Neuronal stem cell (in vitro differentiated cells): ENCODE results near the gene ADRM1.

Experiments used
- DNase-seq: peaks from one replicate; pipeline ENCODE4 v3.0.0-alpha.2; 2013; ENCODE audit warnings: low spot score
- H2AFZ ChIP-seq: one replicate; pipeline ENCODE4 v1.6.1; 2013; ENCODE audit warnings: mild to moderate bottlenecking, low read length, inconsistent platforms
- H2AK5ac ChIP-seq: 2 replicates; pipeline ENCODE4 v1.6.1; 2013; ENCODE audit warnings: low read depth, mild to moderate bottlenecking, inconsistent platforms, low read length, moderate library complexity, mixed read lengths
- H2BK120ac ChIP-seq: 2 replicates; pipeline ENCODE4 v1.6.1; 2013; ENCODE audit warnings: low read depth, mild to moderate bottlenecking, inconsistent platforms, low read length, moderate library complexity, mixed read lengths
- H2BK12ac ChIP-seq: one replicate; pipeline ENCODE4 v1.6.1; 2013; ENCODE audit warnings: low read length, inconsistent platforms
- H2BK15ac ChIP-seq: 2 replicates; pipeline ENCODE4 v1.6.1; 2013; ENCODE audit warnings: mild to moderate bottlenecking, low read length, inconsistent platforms, mixed read lengths
- H2BK5ac ChIP-seq: one replicate; pipeline ENCODE4 v1.6.1; 2013; ENCODE audit warnings: inconsistent platforms, mild to moderate bottlenecking, low read length, moderate library complexity
- H3K14ac ChIP-seq: one replicate; pipeline ENCODE4 v1.6.1; 2013; ENCODE audit warnings: low read length, inconsistent platforms
- H3K18ac ChIP-seq: 2 replicates; pipeline ENCODE4 v1.6.1; 2013; ENCODE audit warnings: low read length, inconsistent platforms
- H3K23ac ChIP-seq: 2 replicates; pipeline ENCODE4 v1.6.1; 2013; ENCODE audit warnings: low read depth, mild to moderate bottlenecking, mixed read lengths, low read length, inconsistent platforms; ENCODE audit not compliant: poor library complexity
- H3K27ac ChIP-seq: replicated peaks from 3 replicates; pipeline ENCODE4 v1.5.1; 2013; ENCODE audit warnings: low read length, inconsistent platforms
- H3K27me3 ChIP-seq, 3 experiments: 2 replicates each; pipeline ENCODE4 v1.6.1; 2013; ENCODE audit warnings: low read length in 3 of 3, mild to moderate bottlenecking in 2 of 3, inconsistent platforms in 1 of 3, low read depth in 1 of 3, mixed read lengths in 1 of 3, moderate library complexity in 1 of 3; ENCODE audit not compliant: control insufficient read depth in 3 of 3, insufficient read depth in 3 of 3
- H3K36me3 ChIP-seq, 2 donors: replicated peaks in 1 of 2; 2 replicates each; pipeline ENCODE4 v1.6.1; 2013; ENCODE audit warnings: low read length in 2 of 2; ENCODE audit not compliant: control insufficient read depth in 2 of 2, insufficient read depth in 2 of 2
- H3K4ac ChIP-seq: 2 replicates; pipeline ENCODE4 v1.6.1; 2013; ENCODE audit warnings: inconsistent platforms, mild to moderate bottlenecking, low read length, moderate library complexity
- H3K4me1 ChIP-seq, 2 donors: 1 replicate in 1 of 2; 2 replicates in 1 of 2; pipeline ENCODE4 v1.6.1; 2013; ENCODE audit warnings: low read length in 2 of 2, low read depth in 1 of 2; ENCODE audit not compliant: control insufficient read depth in 2 of 2, insufficient read depth in 1 of 2
- H3K4me2 ChIP-seq: one replicate; pipeline ENCODE4 v1.6.1; 2013; ENCODE audit warnings: mild to moderate bottlenecking, low read length, inconsistent platforms; ENCODE audit not compliant: insufficient read depth, poor library complexity, severe bottlenecking
- H3K4me3 ChIP-seq, 2 donors: 2 replicates each; pipeline ENCODE4 v1.5.1; 2013; ENCODE audit warnings: low read length in 2 of 2, mild to moderate bottlenecking in 2 of 2, inconsistent platforms in 1 of 2, moderate library complexity in 1 of 2
- H3K79me1 ChIP-seq: one replicate; pipeline ENCODE4 v1.6.1; 2013; ENCODE audit warnings: low read depth, mild to moderate bottlenecking, inconsistent platforms, low read length, moderate library complexity
- H3K9ac ChIP-seq: one replicate; pipeline ENCODE4 v1.6.1; 2013; ENCODE audit warnings: mild to moderate bottlenecking, low read depth, low read length, inconsistent platforms; ENCODE audit not compliant: poor library complexity
- H3K9me3 ChIP-seq, 2 donors: replicated peaks in 1 of 2; 2 replicates each; pipeline versions ENCODE3 to v1.6.1; 2013; ENCODE audit warnings: low read length in 2 of 2, mild to moderate bottlenecking in 2 of 2, inconsistent platforms in 1 of 2, low read depth in 1 of 2, mixed read lengths in 1 of 2, moderate library complexity in 1 of 2; ENCODE audit not compliant: control insufficient read depth in 2 of 2, insufficient read depth in 1 of 2
- H4K8ac ChIP-seq: one replicate; pipeline ENCODE4 v1.6.1; 2013; ENCODE audit warnings: low read depth, mild to moderate bottlenecking, inconsistent platforms, low read length, moderate library complexity
- H4K91ac ChIP-seq: one replicate; pipeline ENCODE4 v1.6.1; 2013; ENCODE audit warnings: low read length, low read depth, mild to moderate bottlenecking, inconsistent platforms; ENCODE audit not compliant: poor library complexity
- WGBS, 2 donors: extraction: QIAGEN DNeasy Blood & Tissue Kit; methylation state at CpG; one replicate each; pipeline ENCODE4 v1.1.7; 2013; ENCODE audit warnings: missing lambda C conversion rate in 2 of 2, mixed read lengths in 1 of 2; ENCODE audit not compliant: insufficient read length in 2 of 2, insufficient replicate concordance in 1 of 2; ENCODE audit errors: extremely low coverage in 2 of 2; 5-methylcytosine and 5-hydroxymethylcytosine counted together

ADRM1 gene

DNA sequence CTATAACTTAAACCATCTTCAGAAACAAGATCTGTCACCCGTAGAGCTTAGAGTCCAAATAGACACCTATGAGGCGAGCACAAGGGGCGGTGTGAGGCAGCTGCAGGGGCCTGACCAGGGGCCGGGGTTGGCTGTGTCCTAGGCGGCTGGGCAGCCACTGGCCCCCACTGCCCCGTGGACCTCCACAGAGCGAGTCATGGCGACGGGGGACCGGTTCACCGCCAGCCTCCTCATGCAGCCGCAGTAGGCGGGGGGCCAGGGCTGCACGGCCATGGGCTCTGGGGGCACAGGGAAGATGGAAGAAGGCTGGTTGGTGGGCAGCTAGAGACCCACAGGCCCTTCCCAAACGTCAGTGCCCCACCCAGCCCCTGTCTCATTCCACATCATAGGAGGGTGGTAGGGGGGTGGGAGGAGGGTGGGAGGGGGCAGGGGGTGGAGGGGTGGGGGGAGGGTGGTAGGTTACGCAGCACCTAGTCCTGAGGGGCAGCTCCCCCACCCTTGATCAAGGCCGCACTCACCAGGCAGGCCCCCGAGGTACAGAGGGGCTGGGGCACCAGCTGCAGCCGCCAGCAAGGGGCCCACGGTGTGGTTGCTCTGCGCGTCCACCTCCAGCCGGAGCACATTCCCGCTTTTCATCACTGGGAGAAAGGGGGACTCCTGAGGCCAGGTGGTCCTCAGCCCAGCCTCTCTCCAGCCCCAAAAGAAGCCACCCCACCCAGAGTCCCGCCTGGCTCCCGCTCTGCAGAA, 6.6 kb downstream of the ADRM1 start:
- Histone ChIP-seq H3K4me1 (peaks cover 0 to 4% of the 10 kb centered on the region in 2 donors), H3K4me2 (no peak overlapping the region), H3K4me3 (no peak overlapping the region), H2BK120ac (no peak overlapping the region), H3K18ac (peak overlapping the region; percentile 76), H3K79me1 (peaks cover 23% of the 10 kb centered on the region), H4K8ac (no peak overlapping the region), H3K27ac (no peak overlapping the region), H3K9ac (peak overlapping the region; percentile 77), H2AK5ac (no peak overlapping the region), H2BK15ac (no peak overlapping the region), H3K9me3 (no peaks in the 10 kb centered on the region), H3K14ac (no peak overlapping the region), H3K4ac (no peak overlapping the region), H2BK12ac (no peak overlapping the region), H3K27me3 (no peaks in the 10 kb centered on the region), H3K23ac (no peak overlapping the region), H4K91ac (no peak overlapping the region), H2BK5ac (no peak overlapping the region), H3K36me3 (peaks cover 71 to 80% of the 10 kb centered on the region in 2 donors), H2AFZ (no peak overlapping the region)
- no peak for DNase-seq
- no CpG with 5 or more reads among the region's 26 CpGs for whole genome bisulfite sequencing, 2 donors

DNA sequence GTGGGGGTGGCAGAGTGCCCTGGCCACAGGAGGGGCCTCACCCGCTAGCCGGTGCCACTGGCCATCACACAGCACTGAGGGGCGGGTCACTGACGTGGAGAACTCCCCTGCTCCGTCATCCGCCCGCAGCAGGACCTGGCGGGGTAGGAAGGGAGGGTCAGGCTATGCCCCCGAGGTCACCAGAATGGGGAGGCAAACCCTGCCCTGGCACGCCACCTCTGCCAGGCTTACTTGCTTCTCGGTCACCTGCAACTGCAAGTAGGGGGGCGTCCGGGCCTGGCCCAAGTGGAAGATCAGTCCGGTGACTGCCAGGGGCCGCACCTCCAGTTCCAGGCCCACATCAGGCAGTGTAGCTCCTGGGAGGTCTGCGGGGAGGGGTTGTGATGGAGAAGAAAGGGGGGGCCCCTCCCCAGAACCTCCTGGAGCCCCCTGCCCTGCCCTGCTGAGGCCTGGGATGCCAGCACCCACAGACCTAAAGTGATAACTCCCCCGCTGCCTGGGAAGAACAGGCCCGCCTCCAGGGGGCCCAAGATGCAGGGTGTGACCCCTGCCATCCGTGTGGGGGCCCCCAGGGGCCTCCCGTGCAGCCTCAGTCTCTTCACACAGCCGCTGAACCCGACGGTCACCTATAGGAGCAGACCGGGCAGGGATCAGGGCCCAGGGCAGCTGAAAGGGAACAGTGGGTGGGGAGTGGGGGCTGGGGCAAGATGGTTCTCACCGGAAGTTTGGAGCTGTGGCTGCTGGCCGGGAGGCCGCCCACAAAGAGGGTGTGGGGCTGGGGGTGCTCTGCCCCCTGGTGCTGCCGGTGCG, 7.4 kb downstream of the ADRM1 start:
- WGBS, 2 donors, result no CpG with 5 or more reads among the region's 29 CpGs
- Histone ChIP-seq H3K9ac (no peak overlapping the region), H4K8ac (no peak overlapping the region), H3K79me1 (peaks cover 16% of the 10 kb centered on the region), H2BK5ac (no peak overlapping the region), H3K23ac (no peak overlapping the region), H2BK12ac (no peak overlapping the region), H3K4me2 (no peak overlapping the region), H3K14ac (no peak overlapping the region), H2BK120ac (no peak overlapping the region), H3K36me3 (peaks cover 74 to 80% of the 10 kb centered on the region in 2 donors), H3K27me3 (no peaks in the 10 kb centered on the region), H3K4me1 (no peaks in the 10 kb centered on the region), H2AFZ (no peak overlapping the region), H3K4me3 (no peak overlapping the region), H3K18ac (no peak overlapping the region), H3K9me3 (no peaks in the 10 kb centered on the region), H4K91ac (peak overlapping the region; percentile 53), H3K27ac (no peak overlapping the region), H3K4ac (no peak overlapping the region), H2BK15ac (no peak overlapping the region), H2AK5ac (no peak overlapping the region)
- no peak for DNase-seq

DNA sequence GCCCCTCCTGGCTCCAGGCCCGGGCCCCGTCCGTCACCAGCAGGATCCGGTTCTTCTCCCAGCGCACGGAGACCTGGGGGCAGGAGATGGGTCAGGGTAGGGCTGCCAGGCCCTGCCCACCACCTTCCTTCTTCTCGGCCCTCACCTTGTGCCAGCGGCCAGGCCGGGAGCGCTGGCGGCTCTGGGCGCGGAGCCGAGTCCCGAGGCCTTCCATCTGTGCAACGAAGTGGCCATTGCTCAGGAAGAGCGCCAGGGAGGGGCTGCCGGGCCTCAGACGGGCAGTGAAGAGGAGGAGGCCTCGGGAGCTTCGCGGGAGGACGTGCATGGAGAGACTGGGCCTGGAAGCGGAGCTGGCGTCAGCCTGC, 7.9 kb downstream of the ADRM1 start:
- Histone ChIP-seq H3K27ac (no peak overlapping the region), H3K27me3 (no peaks in the 10 kb centered on the region), H3K9me3 (no peaks in the 10 kb centered on the region), H3K36me3 (peaks cover 74 to 80% of the 10 kb centered on the region in 2 donors), H3K79me1 (peaks cover 12% of the 10 kb centered on the region), H2BK120ac (no peak overlapping the region), H2AFZ (no peak overlapping the region), H2BK12ac (no peak overlapping the region), H2BK15ac (no peak overlapping the region), H3K23ac (no peak overlapping the region), H3K14ac (no peak overlapping the region), H3K9ac (no peak overlapping the region), H4K91ac (no peak overlapping the region), H3K4me3 (no peak overlapping the region), H3K18ac (no peak overlapping the region), H3K4ac (no peak overlapping the region), H3K4me1 (no peaks in the 10 kb centered on the region), H2BK5ac (no peak overlapping the region), H2AK5ac (no peak overlapping the region), H3K4me2 (no peak overlapping the region), H4K8ac (no peak overlapping the region)
- no peak for DNase-seq
- no CpG with 5 or more reads among the region's 25 CpGs for WGBS, 2 donors

DNA sequence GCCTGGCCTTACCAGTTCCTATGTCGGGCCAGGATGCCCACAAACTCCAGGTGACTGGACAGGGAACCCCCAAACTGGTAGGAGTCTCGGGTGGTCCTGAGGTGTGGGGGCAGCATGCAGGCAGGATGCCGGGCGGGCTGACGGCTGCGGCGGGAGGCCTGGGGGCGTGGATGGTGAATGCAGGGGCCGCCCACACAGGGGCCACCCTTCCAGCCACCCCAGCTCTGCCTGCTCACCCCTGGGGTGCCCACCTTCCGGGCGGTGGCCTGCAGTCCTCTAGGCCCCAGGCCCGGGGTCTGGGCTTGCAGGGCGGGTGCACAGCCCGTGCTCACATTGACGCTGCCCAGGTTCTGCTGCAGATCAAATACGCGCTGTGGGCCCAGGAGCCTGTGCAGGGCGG, 8.4 kb downstream of the ADRM1 start:
- Histone ChIP-seq H2AK5ac (no peak overlapping the region), H3K4me3 (no peak overlapping the region), H2BK120ac (no peak overlapping the region), H3K27me3 (no peaks in the 10 kb centered on the region), H3K79me1 (peaks cover 9% of the 10 kb centered on the region), H3K4me1 (no peaks in the 10 kb centered on the region), H3K4me2 (no peak overlapping the region), H2BK5ac (no peak overlapping the region), H2BK15ac (no peak overlapping the region), H3K4ac (no peak overlapping the region), H2BK12ac (no peak overlapping the region), H3K9me3 (no peaks in the 10 kb centered on the region), H3K9ac (no peak overlapping the region), H3K27ac (no peak overlapping the region), H3K18ac (no peak overlapping the region), H4K8ac (no peak overlapping the region), H3K14ac (no peak overlapping the region), H3K36me3 (peaks cover 74 to 80% of the 10 kb centered on the region in 2 donors), H4K91ac (no peak overlapping the region), H3K23ac (peak overlapping the region; percentile 17), H2AFZ (no peak overlapping the region)
- no CpG with 5 or more reads among the region's 18 CpGs for WGBS, 2 donors
- DNase-seq, result no peak
